ENCODE measurements around the gene CCDC137.
A peak's percentile ranks its signal among the peaks of the same experiment; 100 is the strongest.
"Not testable (repeated sequence)": the region's sequence is repeated elsewhere in the genome, so short reads cannot be mapped to it uniquely, and the experiment has no call there.

The CCDC137 gene, protein sequence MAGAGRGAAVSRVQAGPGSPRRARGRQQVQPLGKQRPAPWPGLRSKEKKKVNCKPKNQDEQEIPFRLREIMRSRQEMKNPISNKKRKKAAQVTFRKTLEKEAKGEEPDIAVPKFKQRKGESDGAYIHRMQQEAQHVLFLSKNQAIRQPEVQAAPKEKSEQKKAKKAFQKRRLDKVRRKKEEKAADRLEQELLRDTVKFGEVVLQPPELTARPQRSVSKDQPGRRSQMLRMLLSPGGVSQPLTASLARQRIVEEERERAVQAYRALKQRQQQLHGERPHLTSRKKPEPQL

GRCh38 chr17:81666342-81667191 is at the start of gene CCDC137, which contains the start of gene OXLD1:
Gene CCDC137, plus strand, starts transcription at chr17:81666737. Its CDS starts 30 bp downstream, at chr17:81666767.
Gene OXLD1, minus strand, starts transcription at chr17:81666605. Its CDS starts 28 bp downstream, at chr17:81666577.
- peak; percentile 92 for DNase-seq

GRCh38 chr17:81616877-81617276 is 49.7 kb upstream of the CCDC137 start:
- DNase-seq: no peak

- not testable (repeated sequence) for DNase-seq
Observed at GRCh38 chr17:81618307-81618706, 48.2 kb upstream of the CCDC137 start.

GRCh38 chr17:81621494-81622130 is 44.9 kb upstream of the CCDC137 start:
- DNase-seq: no peak

GRCh38 chr17:81630274-81630673 is 36.3 kb upstream of the CCDC137 start:
- no peak for DNase-seq

DNA sequence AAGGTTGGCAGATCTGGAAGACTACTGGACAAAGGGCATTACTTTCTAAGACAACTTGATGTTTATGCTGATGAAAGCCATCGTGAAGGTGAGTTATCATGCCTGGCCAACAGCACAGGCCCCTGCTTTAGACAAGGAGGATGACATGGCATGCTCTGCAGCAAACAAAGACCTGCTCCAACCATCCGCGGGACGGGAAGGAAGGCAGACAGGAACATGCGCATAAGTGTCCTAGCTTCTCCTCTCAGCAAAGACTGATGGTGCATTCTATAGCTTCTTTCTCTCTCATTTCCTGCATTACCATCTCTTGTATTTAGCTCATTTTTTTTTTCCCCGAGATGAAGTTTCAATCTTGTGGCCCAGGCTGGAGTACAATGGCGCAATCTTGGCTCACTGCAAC is 35.1 kb upstream of the CCDC137 start:
- no peak for DNase-seq

DNA sequence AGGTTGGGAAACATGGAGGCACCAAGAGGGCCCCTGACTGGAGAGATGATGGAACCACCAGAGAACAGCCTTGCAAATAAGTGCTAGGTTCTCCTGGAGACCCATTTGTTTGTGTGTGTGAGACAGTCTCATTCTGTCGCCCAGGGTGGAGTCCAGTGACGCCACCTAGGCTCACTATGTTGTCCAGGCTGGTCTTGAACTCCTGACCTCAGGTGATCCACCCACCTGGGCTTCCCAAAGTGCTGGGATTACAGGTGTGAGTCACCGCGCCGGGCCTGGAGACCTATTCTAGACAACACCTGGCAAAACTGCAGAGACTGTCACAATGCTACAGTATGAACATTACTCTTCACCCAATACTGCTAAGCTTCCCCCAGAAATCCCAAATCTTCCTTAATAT is 31.1 kb upstream of the CCDC137 start:
- no peak for DNase-seq

- DNase-seq: no peak
Observed at GRCh38 chr17:81635973-81636504, 30.5 kb upstream of the CCDC137 start.

- peak; percentile 39 for DNase-seq
Observed at GRCh38 chr17:81636505-81637288, 29.8 kb upstream of the CCDC137 start, which contains the start of the genes NPLOC4 and TSPAN10. Gene NPLOC4, minus strand, starts transcription at chr17:81637112. Its CDS starts 182 bp downstream, at chr17:81636930. Gene TSPAN10, plus strand, starts transcription at chr17:81637196. Its CDS starts 5,217 bp downstream, at chr17:81642413.

DNA sequence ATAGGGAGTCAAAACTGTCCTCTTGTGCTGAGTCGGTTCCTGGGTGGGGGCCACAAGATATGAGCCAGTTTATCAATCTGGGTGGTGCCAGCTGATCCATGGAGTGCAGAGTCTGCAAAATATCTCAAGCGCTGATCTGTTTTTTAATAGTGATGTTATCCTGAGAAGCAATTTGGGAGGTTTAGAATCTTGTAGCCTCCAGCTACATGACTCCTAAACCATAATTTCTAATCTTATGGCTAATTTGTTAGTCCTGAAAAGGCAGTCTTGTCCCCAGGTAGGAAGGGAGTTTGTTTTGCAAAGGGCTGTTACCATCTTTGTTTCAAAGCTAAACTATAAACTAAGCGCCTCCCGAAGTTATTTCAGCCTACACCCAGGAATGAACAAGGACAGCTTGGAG is 27.9 kb upstream of the CCDC137 start:
- no peak for DNase-seq

- no peak for DNase-seq
Observed at GRCh38 chr17:81640011-81640410, 26.5 kb upstream of the CCDC137 start.

- DNase-seq: no peak
Observed at GRCh38 chr17:81641825-81642489, 24.6 kb upstream of the CCDC137 start.

DNA sequence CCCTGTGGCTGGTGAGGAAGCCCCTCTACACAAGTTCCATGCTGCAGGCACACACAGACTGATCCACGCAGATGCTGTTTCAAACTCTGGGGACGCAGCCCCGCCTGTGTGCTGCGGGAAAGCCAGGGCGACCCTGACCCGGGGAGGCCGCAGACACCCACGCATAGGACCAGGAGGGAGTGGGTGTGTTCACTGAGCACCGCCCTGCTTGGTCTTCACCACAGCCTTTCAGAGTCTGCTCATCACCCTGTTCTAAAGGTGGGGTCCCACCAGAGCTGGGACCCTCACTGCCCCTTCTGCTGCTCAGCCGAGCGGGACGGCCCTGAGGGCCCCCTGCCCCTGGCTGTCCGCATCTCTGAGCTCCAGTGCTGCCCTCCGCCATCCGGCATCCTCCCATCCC is 22.0 kb upstream of the CCDC137 start:
- no peak for DNase-seq

DNA sequence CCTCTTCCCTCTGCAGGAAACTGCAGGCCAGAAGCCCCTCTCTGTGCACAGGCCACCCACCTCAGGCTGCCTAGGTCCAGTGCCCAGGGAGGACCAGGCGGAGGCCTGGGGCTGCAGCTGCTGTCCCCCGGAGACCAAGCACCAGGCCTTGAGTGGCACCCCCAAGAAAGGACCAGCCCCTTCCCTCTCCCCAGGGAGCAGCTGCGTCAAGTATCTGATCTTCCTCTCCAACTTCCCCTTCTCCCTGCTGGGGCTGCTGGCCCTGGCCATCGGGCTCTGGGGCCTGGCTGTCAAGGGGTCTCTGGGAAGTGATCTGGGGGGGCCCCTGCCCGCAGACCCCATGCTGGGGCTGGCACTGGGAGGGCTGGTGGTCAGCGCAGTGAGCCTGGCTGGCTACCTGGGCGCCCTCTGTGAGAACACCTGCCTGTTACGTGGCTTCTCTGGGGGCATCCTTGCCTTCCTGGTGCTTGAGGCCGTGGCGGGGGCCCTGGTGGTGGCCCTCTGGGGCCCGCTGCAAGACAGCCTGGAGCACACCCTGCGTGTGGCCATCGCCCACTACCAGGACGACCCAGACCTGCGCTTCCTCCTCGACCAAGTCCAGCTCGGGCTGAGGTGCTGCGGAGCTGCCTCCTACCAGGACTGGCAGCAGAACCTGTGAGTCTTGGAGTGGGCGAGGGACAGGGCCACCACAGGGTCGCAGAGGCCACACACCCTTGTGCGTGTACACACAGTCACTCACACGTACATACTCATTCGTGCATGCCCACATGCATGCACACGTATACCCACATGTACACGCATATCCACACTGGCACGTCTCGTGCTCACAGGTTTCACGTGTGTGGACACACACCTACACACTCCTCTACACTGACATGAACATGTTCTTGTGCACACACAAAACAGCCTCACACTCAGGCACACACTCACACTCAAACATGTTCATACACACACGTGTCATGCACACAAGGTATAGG is 21.3 kb upstream of the CCDC137 start:
- DNase-seq: no peak

GRCh38 chr17:81646869-81647600 is 19.5 kb upstream of the CCDC137 start:
- DNase-seq: no peak

- DNase-seq: no peak
Observed at GRCh38 chr17:81647640-81648012, 18.9 kb upstream of the CCDC137 start.

GRCh38 chr17:81648013-81648706 is 18.4 kb upstream of the CCDC137 start:
- no peak for DNase-seq

DNA sequence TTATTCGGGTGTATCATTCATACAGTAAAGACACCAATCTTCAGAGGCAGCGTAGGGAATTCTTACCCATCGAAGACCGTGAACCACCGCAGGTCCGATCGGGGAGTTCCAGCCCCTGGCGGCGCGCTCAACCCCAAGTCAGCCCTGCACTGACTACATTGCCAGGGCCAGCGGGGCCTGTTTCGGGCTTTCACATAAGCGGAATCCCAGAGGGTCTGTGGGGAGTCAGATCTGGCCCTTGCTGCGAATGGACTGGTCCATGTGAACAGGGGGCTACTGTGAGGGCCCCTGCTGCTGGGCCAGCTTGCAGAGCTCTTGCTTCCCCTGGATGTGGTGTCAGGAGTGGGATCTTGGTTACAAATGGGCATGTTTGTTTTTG is 17.8 kb upstream of the CCDC137 start:
- no peak for DNase-seq

DNA sequence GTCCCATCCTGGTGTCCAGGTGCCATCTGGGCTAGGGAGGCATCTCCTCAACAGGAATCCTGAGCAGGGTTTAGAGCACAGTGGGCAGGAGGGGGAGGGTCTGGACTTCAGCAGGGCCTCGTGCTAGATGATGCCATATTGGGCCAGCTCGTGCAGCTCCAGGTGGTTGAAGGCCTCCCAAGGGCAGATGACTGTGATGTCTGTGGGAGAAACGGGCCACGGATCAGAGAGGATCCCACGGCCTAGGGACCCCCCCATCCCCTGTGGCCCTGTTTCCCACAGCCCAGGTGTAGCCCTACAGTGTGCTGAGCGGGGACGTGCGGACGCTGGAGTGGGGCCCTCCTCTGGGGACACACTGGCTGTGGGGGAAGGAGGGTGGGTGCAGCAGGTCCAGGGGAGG is 15.6 kb upstream of the CCDC137 start:
- no peak for DNase-seq
